T-helper 2 cell treated with Interferon-gamma antibody and Interleukin-4, amounts not matched to agents 100 ng/mL and 5 ng/mL, for 36 hours (primary cell): Measurements from ENCODE around the gene PAK3. TPM values are rescaled to one million over a fixed set of nuclear protein-coding genes. Genes with fewer than 3 reads are reported as not detected.

ENCODE experiments used
- intact Hi-C: fragments of 100-400 bp; cut with micrococcal nuclease; formaldehyde crosslinking; loops from one replicate; pipeline ENCODE4 v1.15.1; 2023
- total RNA-seq: library from RNA; stranded (reverse); gene quantifications from 2 replicates; pipeline ENCODE4 v1.2.3, GENCODE V29; 2022

The PAK3 gene
- total RNA-seq, 1 donor from 2014 or later = 0.11 TPM

DNA sequence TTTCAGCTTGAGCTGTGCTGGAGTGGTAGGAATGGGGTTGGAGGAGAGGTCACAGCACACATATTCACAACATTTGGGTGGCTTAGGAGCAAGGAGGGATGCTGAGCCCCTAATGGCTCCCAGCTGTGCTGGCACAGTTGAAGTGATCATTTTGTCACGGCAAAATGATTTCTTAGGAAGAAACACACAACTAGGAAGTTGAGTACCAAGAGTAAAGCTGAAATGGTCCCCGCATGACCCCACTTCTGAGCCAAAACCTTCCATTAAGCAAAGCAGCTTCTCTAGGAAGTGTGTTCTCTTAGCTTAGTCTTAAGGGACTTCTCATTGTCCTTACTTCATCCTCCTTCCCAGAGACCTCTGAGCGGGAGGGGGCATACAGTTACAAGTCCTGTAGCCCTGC lies 161.7 kb downstream of the PAK3 start:
- intact Hi-C loops = no loop called here

DNA sequence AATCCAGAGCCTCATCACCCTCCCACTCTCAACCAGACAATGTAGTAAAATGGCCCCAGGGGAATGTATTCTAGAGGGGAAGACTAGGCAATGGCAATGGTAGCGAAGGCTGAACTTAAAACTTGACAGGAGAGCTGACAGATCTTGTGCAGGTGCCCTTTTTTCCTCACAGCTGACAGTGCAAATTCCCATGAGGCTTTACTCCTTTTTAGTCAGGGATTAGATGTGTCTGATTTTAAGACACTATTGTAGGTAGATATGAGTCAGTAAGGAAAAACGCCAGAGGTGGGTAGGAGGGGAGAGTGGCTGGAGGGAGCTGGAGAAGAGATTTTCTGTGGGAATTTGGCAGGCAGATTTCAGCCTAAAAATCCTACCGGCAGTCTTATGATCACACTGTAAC lies 163.6 kb downstream of the PAK3 start:
- intact Hi-C loops = no loop called here

DNA sequence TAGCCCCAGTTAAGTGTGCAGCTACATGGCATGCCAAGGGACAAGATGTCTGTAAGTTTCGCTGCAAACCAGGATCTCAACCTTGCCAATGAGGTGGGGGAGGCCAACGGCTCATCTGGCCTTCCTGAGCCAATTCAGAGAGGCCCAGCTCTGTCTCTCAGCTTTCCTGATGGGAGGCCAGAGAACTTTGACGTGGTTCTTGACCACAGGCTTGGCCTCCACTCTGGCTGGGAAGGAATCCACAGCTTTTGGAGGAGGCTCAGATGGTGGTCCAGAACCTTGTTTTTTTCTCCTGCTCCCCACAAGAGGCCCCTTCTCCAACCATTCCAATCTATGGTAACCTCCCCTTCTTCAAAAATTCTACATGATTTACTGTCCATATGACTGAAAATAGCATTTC lies 164.5 kb downstream of the PAK3 start:
- intact Hi-C loops = no loop called here

DNA sequence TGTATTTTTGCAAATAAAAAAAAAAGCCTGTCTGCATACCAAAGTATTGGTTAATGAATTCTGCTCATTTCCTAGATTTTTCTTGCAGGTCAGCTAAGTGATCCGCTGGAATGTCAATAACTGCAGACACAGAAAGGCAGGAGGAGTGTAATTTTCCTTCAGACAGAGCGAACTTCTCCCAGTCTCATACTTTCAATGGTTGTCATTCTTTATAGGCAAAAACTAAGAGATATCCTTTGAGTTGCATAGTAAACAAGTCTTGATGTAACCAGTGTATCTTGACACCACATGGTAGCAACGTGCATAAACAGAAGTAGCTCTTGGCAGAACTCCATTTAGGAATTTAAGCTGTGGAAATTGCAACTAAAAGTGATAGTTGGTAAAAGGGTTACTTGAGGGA lies 166.1 kb downstream of the PAK3 start:
- intact Hi-C loops = no loop called here

DNA sequence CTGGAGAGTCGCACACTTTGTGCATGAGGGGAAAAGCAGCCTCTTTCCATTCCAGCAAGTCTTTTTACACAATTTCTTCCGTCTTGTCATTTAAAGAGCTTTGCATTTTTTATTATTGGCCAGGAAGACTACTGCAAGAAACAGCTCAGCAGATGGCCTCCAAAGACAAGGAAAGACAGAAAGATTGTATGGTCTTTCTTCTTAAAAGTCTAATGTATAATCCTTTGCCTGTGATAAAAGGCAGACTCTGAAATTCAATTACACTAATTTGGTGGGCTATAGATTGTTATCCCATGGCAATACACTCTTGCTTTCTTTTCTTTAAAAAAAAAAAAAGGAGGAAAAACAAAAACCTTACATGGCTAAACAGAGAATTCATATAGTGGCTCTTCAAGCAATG lies 168.4 kb downstream of the PAK3 start:
- intact Hi-C loops = no loop called here

DNA sequence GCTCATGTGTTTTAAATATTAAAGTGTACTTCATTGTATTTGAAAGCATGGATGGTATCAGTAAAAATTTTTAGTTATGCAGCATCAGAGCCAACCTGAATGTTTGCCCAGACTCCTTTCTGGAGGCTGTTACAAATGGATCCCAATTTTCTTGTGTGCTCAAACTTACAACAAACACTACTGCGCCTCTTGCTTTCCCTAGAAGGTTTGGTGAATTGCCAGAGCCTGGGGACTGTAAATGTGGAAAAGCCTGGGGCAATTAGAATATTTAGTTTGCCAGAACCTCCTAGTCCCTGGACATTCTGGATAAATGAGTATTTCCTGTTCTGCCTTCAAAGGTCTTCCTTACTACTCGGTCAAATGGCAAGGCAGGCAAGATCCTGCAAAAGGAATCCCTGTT lies 169.5 kb downstream of the PAK3 start:
- intact Hi-C loops = no loop called here

DNA sequence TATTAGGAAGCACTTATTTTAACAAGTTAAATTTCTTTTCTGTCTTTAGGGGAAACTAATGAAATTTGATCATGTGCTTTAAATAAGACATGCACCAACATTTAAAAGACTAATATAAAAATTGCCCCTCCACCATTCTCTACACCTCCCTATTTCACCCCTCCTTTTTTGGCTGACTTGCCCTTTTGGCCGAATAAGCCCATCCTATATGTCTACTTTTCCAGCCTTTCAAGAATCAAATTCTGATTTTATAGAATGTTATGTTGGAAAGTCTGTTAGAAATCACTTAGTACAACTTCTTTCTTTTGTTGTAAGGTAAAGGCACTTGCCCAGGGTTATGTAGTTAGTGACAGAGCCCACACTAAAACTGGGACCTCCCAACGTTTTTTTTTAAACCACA lies 172.5 kb downstream of the PAK3 start:
- intact Hi-C loops = no loop called here

DNA sequence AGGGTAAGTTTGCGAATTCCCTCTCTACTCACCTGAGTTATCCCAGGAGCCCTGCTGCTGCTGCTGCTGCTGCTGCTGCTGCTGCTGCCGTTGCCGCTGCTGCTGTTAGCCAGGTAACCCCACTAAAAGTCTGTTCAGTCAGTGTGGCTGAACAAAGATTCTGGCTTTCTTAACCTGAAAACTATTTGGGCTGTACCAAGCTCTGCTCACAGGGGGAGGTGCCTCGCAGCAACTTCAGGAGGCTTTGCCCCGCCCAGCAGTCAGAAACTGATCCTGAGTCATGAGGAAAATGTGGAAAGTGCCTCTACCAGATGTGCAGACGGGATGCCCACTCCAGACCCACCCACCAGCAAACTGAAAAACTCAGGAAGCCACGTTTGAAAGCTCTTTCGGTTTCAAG lies 174.3 kb downstream of the PAK3 start, which contains the start of gene CAPN6:
Gene CAPN6 (minus strand): TSS at position 145 of the 400 bp plus-strand sequence. CDS start 6,547 bp downstream, outside the sequence.
- intact Hi-C loops = no loop called here

Other genes with a start within 250 kb of the PAK3 start
- gene CAPN6, start 174.3 kb downstream of the PAK3 start, total RNA-seq = not detected in 2 replicates